ENCODE results near the gene CHIC1.

The CHIC1 gene

GRCh38 chrX:73728602-73729001 is 165.6 kb downstream of the CHIC1 start:
- DNase-seq (ENCODE audit: low read depth in 2 of 3, low spot score in 2 of 3): no peak

Measured in activated CD8-positive, alpha-beta memory T cell treated with anti-CD3 and anti-CD28 coated beads for 48 hours (primary cell).